Activated CD4-positive, alpha-beta memory T cell treated with anti-CD3 and anti-CD28 coated beads for 36 hours (primary cell): ENCODE results near the gene PADI1. TPM values are rescaled to one million over a fixed set of nuclear protein-coding genes. Genes with fewer than 3 reads are reported as not detected.

ENCODE experiments used
- CTCF ChIA-PET: fragments of 350-600 bp; sonication (Branson Sonifier 250); formaldehyde crosslinking; loops from one replicate; lab custom pipeline; 2021; ENCODE audit warnings: antibody characterized with exemption, inconsistent platforms; lab: Charles Lee
- POLR2A ChIA-PET: fragments of 350-600 bp; sonication (Branson Sonifier 250); formaldehyde crosslinking; loops from one replicate; lab custom pipeline; 2021; ENCODE audit warnings: antibody characterized with exemption; lab: Charles Lee
- DNase-seq: peaks from one replicate; pipeline ENCODE4 v3.0.0-alpha.2; 2020
- H3K27ac Mint-ChIP-seq: one replicate; pipeline ENCODE4 v1.8.0; 2021; ENCODE audit warnings: mixed read lengths
- H3K27me3 Mint-ChIP-seq: one replicate; pipeline ENCODE4 v1.8.0; 2021; ENCODE audit warnings: mixed read lengths
- H3K36me3 Mint-ChIP-seq: one replicate; pipeline ENCODE4 v1.8.0; 2021; ENCODE audit warnings: mixed read lengths
- H3K4me1 Mint-ChIP-seq: one replicate; pipeline ENCODE4 v1.8.0; 2021; ENCODE audit warnings: low read depth, mixed read lengths
- H3K4me3 Mint-ChIP-seq: one replicate; pipeline ENCODE4 v1.8.0; 2021; ENCODE audit warnings: mild to moderate bottlenecking, mixed read lengths
- H3K9me3 Mint-ChIP-seq: one replicate; pipeline ENCODE4 v1.8.0; 2021; ENCODE audit warnings: mixed read lengths
- intact Hi-C: fragments of 100-400 bp; cut with micrococcal nuclease; formaldehyde crosslinking; loops from one replicate; pipeline ENCODE4 v1.15.1; 2023
- microRNA-seq: library from miRNA; unstranded; fragments of <30 nt; microRNA quantifications from one replicate; pipeline ENCODE4 v1.2.0, GENCODE V29; 2022; ENCODE audit warnings: borderline number of aligned reads, borderline microRNAs expressed, borderline replicate concordance
- total RNA-seq, 2 experiments: library from RNA; stranded (reverse); gene quantifications; one replicate each; pipeline ENCODE4 v1.2.3, GENCODE V29; 2021

The PADI1 gene
- total RNA-seq, 2 experiments from 2014 or later, result not detected

- POLR2A ChIA-PET, result no interaction called here
- Mint-ChIP-seq H3K9me3 (no peaks in the 10 kb centered on the region), H3K4me1 (no peaks in the 10 kb centered on the region), H3K36me3 (no peaks in the 10 kb centered on the region), H3K27ac (no peak overlapping the region), H3K27me3 (peaks cover 13% of the 10 kb centered on the region), H3K4me3 (no peak overlapping the region)
- intact Hi-C loops, result no loop called here
- no peak for DNase-seq
- CTCF ChIA-PET, result no interaction called here
Measured at GRCh38 chr1:17293681-17294425, 88.9 kb downstream of the PADI1 start.

DNA sequence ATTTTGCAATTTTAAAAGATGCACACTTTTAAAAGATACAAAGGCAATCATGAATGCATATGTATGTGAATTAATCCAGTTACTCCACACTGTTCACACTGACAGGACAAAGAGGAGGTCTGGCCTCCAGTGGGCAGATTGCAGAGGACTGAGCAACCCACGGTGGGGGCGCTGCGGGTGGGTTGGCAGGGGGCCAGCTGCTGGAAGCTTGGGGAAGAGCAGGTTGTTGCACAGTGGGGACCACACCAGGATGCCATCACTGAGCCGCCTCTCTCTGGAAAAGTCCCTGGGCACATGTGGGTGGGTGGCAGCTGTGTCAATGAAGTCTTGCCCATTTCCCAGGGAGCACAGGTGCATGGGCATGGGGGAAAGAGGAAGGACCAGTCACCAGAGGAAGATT lies 90.4 kb downstream of the PADI1 start:
- ChIA-PET POLR2A (no interaction called here), CTCF (no interaction called here)
- Mint-ChIP-seq H3K4me1 (no peaks in the 10 kb centered on the region), H3K36me3 (no peaks in the 10 kb centered on the region), H3K9me3 (no peaks in the 10 kb centered on the region), H3K27ac (no peak overlapping the region), H3K27me3 (peaks cover 14% of the 10 kb centered on the region), H3K4me3 (no peak overlapping the region)
- intact Hi-C loops, result no loop called here
- no peak for DNase-seq

Small RNA genes within 50 kb of the gene (microRNA-seq; reads per million reads assigned to microRNA genes)
- gene MIR3972, result not detected

Other genes with a start within 250 kb of the PADI1 start
- gene MFAP2, start 224.5 kb upstream of the PADI1 start, total RNA-seq, result not detected
- 10 to 100 TPM; 41.8 to 45.9 TPM for gene ATP13A2, start 193.2 kb upstream of the PADI1 start, total RNA-seq
- 100 to 1,000 TPM; 154 to 163 TPM for gene SDHB, start 151.1 kb upstream of the PADI1 start, total RNA-seq
- gene PADI2, start 85.7 kb upstream of the PADI1 start, total RNA-seq, result not detected
- gene PADI3, start 44.0 kb downstream of the PADI1 start, total RNA-seq, result not detected
- under 1 TPM; 0.12 to 0.24 TPM for gene PADI4, start 103.1 kb downstream of the PADI1 start, total RNA-seq
- gene PADI6, start 167.1 kb downstream of the PADI1 start, total RNA-seq, result not detected
- gene RCC2, start 234.5 kb downstream of the PADI1 start, total RNA-seq, result 10 to 100 TPM; 90.6 to 91.0 TPM